ENCODE measurements around the gene HEATR5A.

Gene HEATR5A

GRCh38 chr14:31287294-31287972 is 132.9 kb downstream of the HEATR5A start:
- TF ChIP-seq MAX (IDR thresholded peaks at IDR 0.05; ENCODE audit: low read depth, low read length) (no peak), MYC (IDR thresholded peaks at IDR 0.05; ENCODE audit: low read depth, low read length) (no peak), CTCF (IDR thresholded peaks at IDR 0.05; ENCODE audit: low read depth, low read length) (no peak), POLR2A (IDR thresholded peaks at IDR 0.05; ENCODE audit: extremely low read depth, insufficient read length) (no peak)
- DNase-seq (ENCODE audit: low read depth): no peak
- no peak overlapping the region for H3K4me3 ChIP-seq (ENCODE audit: low read depth, low read length)

GRCh38 chr14:31286456-31287293 is 133.7 kb downstream of the HEATR5A start:
- no peak for DNase-seq (ENCODE audit: low read depth)
- no peak for TF ChIP-seq POLR2A (IDR thresholded peaks at IDR 0.05; ENCODE audit: extremely low read depth, insufficient read length)
- no peak for TF ChIP-seq MYC (IDR thresholded peaks at IDR 0.05; ENCODE audit: low read depth, low read length)
- peak; percentile 28 for TF ChIP-seq CTCF (IDR thresholded peaks at IDR 0.05; ENCODE audit: low read depth, low read length)
- no peak for TF ChIP-seq MAX (IDR thresholded peaks at IDR 0.05; ENCODE audit: low read depth, low read length)

DNA sequence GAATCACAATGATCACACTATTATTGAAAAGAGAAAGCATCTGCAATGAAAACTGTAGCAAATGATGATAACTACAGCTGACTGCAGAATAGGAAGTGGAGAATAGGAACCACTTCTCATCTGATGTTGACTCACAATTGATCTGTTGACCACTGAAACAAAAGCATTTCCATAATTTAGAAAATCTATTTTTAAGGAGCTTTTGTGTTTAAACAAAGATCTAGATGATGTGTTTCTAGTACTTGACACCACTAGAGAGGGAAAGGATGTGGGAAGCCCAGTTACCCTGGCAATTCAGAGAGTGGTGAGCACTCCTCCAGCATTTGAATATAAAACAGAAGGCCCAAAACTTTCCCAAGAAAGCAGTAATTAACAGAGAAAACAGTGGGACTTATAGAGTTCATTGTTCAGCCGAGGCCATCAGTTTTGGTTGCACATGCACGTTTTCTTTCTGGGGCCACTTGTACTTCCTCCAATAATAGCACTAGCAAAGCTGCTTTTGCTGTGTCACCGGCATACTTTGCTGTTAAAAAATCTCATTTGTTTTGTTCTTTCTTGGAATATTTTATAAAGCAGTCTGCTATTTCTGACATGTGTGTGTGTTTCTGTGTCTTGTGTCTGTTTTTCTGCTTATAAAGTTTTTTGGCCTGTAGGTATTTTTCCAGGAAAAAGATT is 136.6 kb downstream of the HEATR5A start:
- TF ChIP-seq POLR2A (IDR thresholded peaks at IDR 0.05; ENCODE audit: extremely low read depth, insufficient read length) (no peak), MAX (IDR thresholded peaks at IDR 0.05; ENCODE audit: low read depth, low read length) (no peak), CTCF (IDR thresholded peaks at IDR 0.05; ENCODE audit: low read depth, low read length) (no peak), MYC (IDR thresholded peaks at IDR 0.05; ENCODE audit: low read depth, low read length) (no peak)
- peak; percentile 32 for DNase-seq (ENCODE audit: low read depth)
- no peak overlapping the region for H3K4me3 ChIP-seq (ENCODE audit: low read depth, low read length)

More at GRCh38 chr14:31286456-31287293, 133.7 kb downstream of the HEATR5A start:
- H3K4me3 ChIP-seq (ENCODE audit: low read depth, low read length): no peak overlapping the region

DNA sequence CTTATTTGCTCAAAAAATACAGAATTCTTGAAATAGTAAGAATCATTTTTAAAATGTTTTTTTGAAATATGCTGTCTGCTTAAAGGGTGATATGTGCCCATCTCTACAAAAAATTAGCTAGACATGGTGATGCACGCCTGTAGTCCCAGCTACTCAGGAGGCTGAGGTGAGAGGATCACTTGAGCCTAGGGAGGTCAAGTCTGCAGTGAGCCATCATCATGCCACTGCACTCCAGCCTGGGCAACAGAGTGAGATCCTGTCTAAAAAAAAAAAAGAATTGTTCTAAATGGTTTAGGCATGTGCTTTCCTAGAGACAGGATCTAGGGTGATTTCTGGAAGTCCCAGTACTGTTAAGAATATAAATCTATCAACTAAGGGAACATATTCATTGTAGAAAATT is 137.2 kb downstream of the HEATR5A start:
- no peak overlapping the region for H3K4me3 ChIP-seq (ENCODE audit: low read depth, low read length)
- DNase-seq (ENCODE audit: low read depth): no peak
- no peak for TF ChIP-seq MAX (IDR thresholded peaks at IDR 0.05; ENCODE audit: low read depth, low read length)
- TF ChIP-seq CTCF (IDR thresholded peaks at IDR 0.05; ENCODE audit: low read depth, low read length): no peak
- no peak for TF ChIP-seq MYC (IDR thresholded peaks at IDR 0.05; ENCODE audit: low read depth, low read length)
- TF ChIP-seq POLR2A (IDR thresholded peaks at IDR 0.05; ENCODE audit: extremely low read depth, insufficient read length): no peak

DNA sequence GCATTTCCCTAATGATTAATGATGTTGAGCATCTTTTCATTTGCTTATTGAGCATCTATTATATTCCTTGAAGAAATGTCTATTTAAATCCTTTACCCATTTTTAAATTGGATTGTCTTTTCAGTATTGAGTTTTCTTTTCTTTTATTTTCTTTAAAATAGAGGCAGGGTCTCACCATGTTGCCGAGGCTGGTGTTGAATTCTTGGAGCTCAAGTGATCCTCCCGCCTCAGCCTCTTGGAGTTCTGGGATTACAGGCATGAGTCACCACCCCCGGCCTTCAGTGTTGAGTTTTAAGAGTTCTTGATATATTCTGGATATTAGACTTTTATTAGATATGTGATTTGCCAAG is 139.5 kb downstream of the HEATR5A start:
- no peak overlapping the region for H3K4me3 ChIP-seq (ENCODE audit: low read depth, low read length)
- DNase-seq (ENCODE audit: low read depth): no peak
- TF ChIP-seq MYC (IDR thresholded peaks at IDR 0.05; ENCODE audit: low read depth, low read length) (no peak), MAX (IDR thresholded peaks at IDR 0.05; ENCODE audit: low read depth, low read length) (no peak), POLR2A (IDR thresholded peaks at IDR 0.05; ENCODE audit: extremely low read depth, insufficient read length) (no peak), CTCF (IDR thresholded peaks at IDR 0.05; ENCODE audit: low read depth, low read length) (no peak)

Measured in NB4 (cell line).